WTC11 (cell line): ENCODE measurements around the gene AMBN. TPM values are rescaled to one million over a fixed set of nuclear protein-coding genes. Genes with fewer than 3 reads are reported as not detected.

Experiments
- ATAC-seq: fragments of 200-7000 bp; cut with Tn5 transposase; 2 replicates; pipeline ENCODE4 v1.10.0; 2021; ENCODE audit warnings: mild to moderate bottlenecking, moderate library complexity
- CTCF ChIA-PET: fragments of 300-600 bp; sonication (Branson Sonifier 250); formaldehyde crosslinking; loops from one replicate; lab custom pipeline; 2021; ENCODE audit warnings: antibody characterized with exemption; lab: Charles Lee
- POLR2A ChIA-PET: fragments of 350-600 bp; sonication (Branson Sonifier 250); formaldehyde crosslinking; loops from one replicate; lab custom pipeline; 2021; ENCODE audit warnings: antibody characterized with exemption; lab: Charles Lee
- DNase-seq: peaks from one replicate; pipeline ENCODE4 v3.0.0; 2021; ENCODE audit warnings: low spot score
- H3K27ac Mint-ChIP-seq: 2 replicates; pipeline ENCODE4 v1.8.0; 2021; ENCODE audit warnings: mixed read lengths
- H3K27me3 Mint-ChIP-seq: 2 replicates; pipeline ENCODE4 v1.8.0; 2021; ENCODE audit warnings: low read depth, mild to moderate bottlenecking, moderate library complexity, mixed read lengths
- H3K36me3 Mint-ChIP-seq: 2 replicates; pipeline ENCODE4 v1.8.0; 2021; ENCODE audit warnings: mixed read lengths
- H3K4me1 Mint-ChIP-seq: 2 replicates; pipeline ENCODE4 v1.8.0; 2022; ENCODE audit warnings: mixed read lengths
- H3K4me3 Mint-ChIP-seq: 2 replicates; pipeline ENCODE4 v1.8.0; 2021; ENCODE audit warnings: mild to moderate bottlenecking, moderate library complexity, mixed read lengths
- H3K9me3 Mint-ChIP-seq: 2 replicates; pipeline ENCODE4 v1.8.0; 2021; ENCODE audit warnings: mixed read lengths
- ARID4B ChIP-seq: sonication (generic); formaldehyde crosslinking; IDR thresholded peaks from 2 replicates; pipeline ENCODE4 v1.8.0; 2023; ENCODE audit warnings: missing genetic modification reagents, mild to moderate bottlenecking, borderline replicate concordance
- ATF1 ChIP-seq: sonication (generic); formaldehyde crosslinking; IDR thresholded peaks from 2 replicates; pipeline ENCODE4 v1.8.1; 2023; ENCODE audit warnings: mild to moderate bottlenecking, moderate library complexity, missing genetic modification reagents
- ATF3 ChIP-seq: sonication (generic); formaldehyde crosslinking; conservative IDR thresholded peaks from 2 replicates; pipeline ENCODE4 v1.8.1; 2022; ENCODE audit warnings: mild to moderate bottlenecking, missing genetic modification reagents
- CREB1 ChIP-seq: sonication (generic); formaldehyde crosslinking; IDR thresholded peaks from 2 replicates; pipeline ENCODE4 v1.8.0; 2023; ENCODE audit warnings: mild to moderate bottlenecking, missing genetic modification reagents
- E2F4 ChIP-seq: sonication (generic); formaldehyde crosslinking; IDR thresholded peaks from 2 replicates; pipeline ENCODE4 v1.8.1; 2022; ENCODE audit warnings: low read depth, mild to moderate bottlenecking, moderate library complexity, missing genetic modification reagents, borderline replicate concordance
- IRF1 ChIP-seq: sonication (generic); formaldehyde crosslinking; IDR thresholded peaks from 2 replicates; pipeline ENCODE4 v1.8.0; 2023; ENCODE audit warnings: missing genetic modification reagents
- IRF2 ChIP-seq: sonication (generic); formaldehyde crosslinking; IDR thresholded peaks from 2 replicates; pipeline ENCODE4 v1.8.0; 2022; ENCODE audit warnings: low read depth, missing genetic modification reagents, borderline replicate concordance
- JAZF1 ChIP-seq: fragments of 250-450 bp; sonication (Bioruptor Pico); IDR thresholded peaks from 2 replicates; pipeline ENCODE4 v1.9.0; 2021; ENCODE audit warnings: moderate library complexity, mild to moderate bottlenecking, inconsistent platforms
- JUN ChIP-seq: sonication (generic); formaldehyde crosslinking; IDR thresholded peaks from 2 replicates; pipeline ENCODE4 v1.8.0; 2023; ENCODE audit warnings: mild to moderate bottlenecking, missing genetic modification reagents
- MLX ChIP-seq: sonication (generic); formaldehyde crosslinking; IDR thresholded peaks from 2 replicates; pipeline ENCODE4 v1.8.1; 2023; ENCODE audit warnings: mild to moderate bottlenecking, missing genetic modification reagents, moderate library complexity
- MXD4 ChIP-seq: fragments of 250-450 bp; sonication (Bioruptor Pico); IDR thresholded peaks from 2 replicates; pipeline ENCODE4 v1.8.0; 2021; ENCODE audit warnings: mild to moderate bottlenecking, moderate library complexity, borderline replicate concordance
- OVOL2 ChIP-seq: fragments of 250-450 bp; sonication (Bioruptor Pico); IDR thresholded peaks from 2 replicates; pipeline ENCODE4 v1.9.0; 2021; ENCODE audit warnings: mild to moderate bottlenecking, borderline replicate concordance
- PRDM15 ChIP-seq: sonication (generic); formaldehyde crosslinking; IDR thresholded peaks from 2 replicates; pipeline ENCODE4 v1.8.0; 2022; ENCODE audit warnings: missing genetic modification reagents
- PREB ChIP-seq: sonication (generic); formaldehyde crosslinking; IDR thresholded peaks from 2 replicates; pipeline ENCODE4 v1.8.1; 2022; ENCODE audit warnings: mild to moderate bottlenecking, missing genetic modification reagents, moderate library complexity, borderline replicate concordance
- STAT6 ChIP-seq: sonication (generic); formaldehyde crosslinking; conservative IDR thresholded peaks from 2 replicates; pipeline ENCODE4 v1.8.1; 2023; ENCODE audit warnings: mild to moderate bottlenecking, low read depth, missing genetic modification reagents, moderate library complexity
- ZBTB21 ChIP-seq: sonication (generic); formaldehyde crosslinking; IDR thresholded peaks from 2 replicates; pipeline ENCODE4 v1.8.1; 2023; ENCODE audit warnings: mild to moderate bottlenecking, missing genetic modification reagents, borderline replicate concordance
- ZMAT4 ChIP-seq: fragments of 250-450 bp; sonication (Bioruptor Pico); IDR thresholded peaks from 2 replicates; pipeline ENCODE4 v1.9.0; 2021; ENCODE audit warnings: mild to moderate bottlenecking
- ZNF232 ChIP-seq: sonication (generic); formaldehyde crosslinking; IDR thresholded peaks from 2 replicates; pipeline ENCODE4 v1.8.0; 2022; ENCODE audit warnings: mild to moderate bottlenecking, missing genetic modification reagents
- ZNF317 ChIP-seq: sonication (generic); formaldehyde crosslinking; IDR thresholded peaks from 2 replicates; pipeline ENCODE4 v1.8.1; 2023; ENCODE audit warnings: low read depth, mild to moderate bottlenecking, moderate library complexity, missing genetic modification reagents, borderline replicate concordance
- ZNF423 ChIP-seq: fragments of 250-450 bp; sonication (Bioruptor Pico); IDR thresholded peaks from 2 replicates; pipeline ENCODE4 v2.1.2; 2022; ENCODE audit warnings: mild to moderate bottlenecking, moderate library complexity
- total RNA-seq: library from RNA; stranded (reverse); gene quantifications from 3 replicates; pipeline ENCODE4 v1.2.3, GENCODE V29; 2021

Gene AMBN
- total RNA-seq, 1 experiment from 2014 or later = not detected

- no peak for TF ChIP-seq ARID4B
- no peak for TF ChIP-seq ZNF232 (CRISPR knock-in tag)
- TF ChIP-seq IRF1 (CRISPR knock-in tag) = no peak
- TF ChIP-seq ZBTB21 (CRISPR knock-in tag) = no peak
- no peak for TF ChIP-seq ZMAT4 (CRISPR knock-in tag)
- TF ChIP-seq ATF3 (CRISPR knock-in tag) = no peak
- TF ChIP-seq OVOL2 (CRISPR knock-in tag) = no peak
- TF ChIP-seq MLX (CRISPR knock-in tag) = no peak
- no peak for TF ChIP-seq E2F4 (CRISPR knock-in tag)
- TF ChIP-seq ZNF317 (CRISPR knock-in tag) = no peak
Measured at GRCh38 chr4:70589785-70590184, 2.3 kb upstream of the AMBN start (continued).

- ChIA-PET CTCF (interaction anchor here (0.9 kb wide), 1 partner anchor 20 kb away, joined by 5 read pairs; no protein-coding TSS in a partner anchor), POLR2A (no interaction called here)
- ATAC-seq (no peak), DNase-seq (no peak)
- Mint-ChIP-seq H3K4me3 (no peak overlapping the region), H3K27me3 (no peaks in the 10 kb centered on the region), H3K4me1 (no peaks in the 10 kb centered on the region), H3K27ac (no peak overlapping the region), H3K36me3 (no peaks in the 10 kb centered on the region), H3K9me3 (no peaks in the 10 kb centered on the region)
- TF ChIP-seq PREB (CRISPR knock-in tag) (no peak), IRF2 (CRISPR knock-in tag) (no peak), JAZF1 (CRISPR knock-in tag) (no peak), MXD4 (CRISPR knock-in tag) (no peak), STAT6 (CRISPR knock-in tag) (no peak), CREB1 (CRISPR knock-in tag) (no peak), JUN (CRISPR knock-in tag) (no peak), OVOL2 (CRISPR knock-in tag) (no peak), ZNF423 (no peak), PRDM15 (no peak), ATF1 (CRISPR knock-in tag) (no peak)
Measured at GRCh38 chr4:70594196-70594595, 2.1 kb downstream of the AMBN start.
